GM18499 (cell line): ENCODE data around the gene CBX8.

Experiments
- ATAC-seq: cut with Tn5 transposase; IDR thresholded peaks from one replicate; pipeline ENCODE4 v1.9.1; 2021; ENCODE audit warnings: moderate number of reproducible peaks; ENCODE audit not compliant: insufficient read depth, unreplicated experiment

Gene CBX8

DNA sequence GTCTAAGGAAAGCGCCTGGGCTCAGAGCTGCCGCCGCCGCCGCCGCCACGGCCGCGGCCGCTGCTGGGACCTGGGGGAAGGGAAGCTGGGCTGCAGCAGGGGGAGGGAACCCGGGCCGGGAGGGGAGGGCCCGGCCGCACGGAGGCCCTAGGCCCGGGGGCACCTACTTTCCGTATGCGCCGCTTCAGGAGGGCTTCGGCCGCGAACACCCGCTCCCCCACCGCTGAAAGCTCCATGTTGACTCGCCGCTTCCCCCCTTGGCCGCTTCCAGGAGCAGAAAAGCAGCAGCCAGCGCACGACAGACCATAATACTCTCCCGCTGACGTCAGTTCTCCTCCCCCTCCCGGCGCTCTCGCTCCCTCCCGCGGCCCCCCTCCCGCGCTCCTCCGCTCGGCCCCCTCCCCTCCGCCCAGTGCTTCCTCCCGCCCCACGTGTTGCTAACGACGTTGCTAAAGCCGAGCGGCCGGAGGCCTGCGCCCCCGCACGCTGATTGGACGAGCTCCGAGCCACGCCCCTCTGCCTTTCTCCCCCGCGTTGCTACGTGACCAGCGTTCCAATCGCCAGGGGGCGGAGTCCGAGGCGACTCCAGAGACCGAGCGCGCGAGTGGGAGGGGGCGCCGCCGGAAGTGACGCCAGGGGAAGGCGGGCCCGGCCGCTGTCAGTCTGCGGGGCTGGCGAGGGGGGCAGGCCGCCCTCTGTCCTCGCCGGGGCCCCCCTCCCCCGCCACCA is at the start of gene CBX8:
Gene CBX8, minus strand, starts transcription at position 315 of the 729 bp plus-strand sequence. Its CDS starts 79 bp downstream, at position 236.
- peak; percentile 67 for ATAC-seq

DNA sequence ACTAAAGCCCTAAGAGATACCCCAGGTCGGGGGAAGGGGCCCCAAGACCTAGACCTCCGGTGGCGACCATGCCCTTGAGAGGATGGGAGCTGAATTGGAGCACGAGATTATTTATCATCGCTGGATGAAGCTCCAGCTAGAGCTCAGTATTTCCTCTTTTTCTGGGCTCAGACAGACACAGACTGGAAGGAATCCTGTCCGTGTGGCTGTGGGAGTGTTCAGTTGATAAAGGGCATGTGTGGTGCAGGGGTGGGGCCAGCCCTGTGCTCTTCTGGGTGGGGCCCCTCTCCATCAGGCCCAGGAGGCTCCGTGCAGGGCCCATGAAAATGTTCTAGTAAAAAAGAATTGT is 48.7 kb upstream of the CBX8 start:
- no peak for ATAC-seq

DNA sequence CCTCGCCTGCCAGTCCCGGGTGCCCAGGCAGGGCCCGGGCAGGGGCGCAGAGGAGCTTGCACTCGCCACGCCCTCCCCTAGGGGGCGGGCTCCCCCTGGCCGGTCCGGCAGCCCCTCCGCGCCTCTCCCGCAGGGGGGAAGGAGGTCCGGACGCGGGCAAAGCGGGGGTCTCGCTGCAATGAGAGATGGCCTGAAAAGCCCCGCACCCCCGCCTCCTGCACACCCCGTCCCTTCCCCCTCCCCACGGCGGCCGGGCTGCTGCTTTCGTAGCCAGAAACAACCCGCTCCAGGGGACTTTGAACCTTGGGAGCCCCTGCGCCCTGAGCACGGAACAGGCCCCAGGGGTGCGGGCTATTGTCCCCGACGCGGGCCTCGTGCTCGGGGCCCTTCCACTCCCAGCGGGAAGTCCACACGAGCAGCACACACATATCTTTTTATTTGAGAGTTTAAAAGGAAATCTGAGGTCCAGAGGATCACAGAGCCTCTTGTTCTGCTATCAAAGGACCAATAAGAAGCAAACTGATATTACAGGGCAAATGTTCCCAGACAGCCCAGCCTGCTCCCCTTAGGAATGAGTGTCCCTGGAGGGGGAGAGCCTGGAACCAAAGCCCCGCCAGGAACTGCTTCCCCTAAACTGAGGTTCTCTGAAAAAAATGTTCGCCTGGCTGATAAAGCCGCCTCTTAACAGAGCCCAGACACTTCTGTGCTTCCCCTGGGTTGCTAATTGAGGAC is 48.2 kb upstream of the CBX8 start:
- no peak for ATAC-seq

DNA sequence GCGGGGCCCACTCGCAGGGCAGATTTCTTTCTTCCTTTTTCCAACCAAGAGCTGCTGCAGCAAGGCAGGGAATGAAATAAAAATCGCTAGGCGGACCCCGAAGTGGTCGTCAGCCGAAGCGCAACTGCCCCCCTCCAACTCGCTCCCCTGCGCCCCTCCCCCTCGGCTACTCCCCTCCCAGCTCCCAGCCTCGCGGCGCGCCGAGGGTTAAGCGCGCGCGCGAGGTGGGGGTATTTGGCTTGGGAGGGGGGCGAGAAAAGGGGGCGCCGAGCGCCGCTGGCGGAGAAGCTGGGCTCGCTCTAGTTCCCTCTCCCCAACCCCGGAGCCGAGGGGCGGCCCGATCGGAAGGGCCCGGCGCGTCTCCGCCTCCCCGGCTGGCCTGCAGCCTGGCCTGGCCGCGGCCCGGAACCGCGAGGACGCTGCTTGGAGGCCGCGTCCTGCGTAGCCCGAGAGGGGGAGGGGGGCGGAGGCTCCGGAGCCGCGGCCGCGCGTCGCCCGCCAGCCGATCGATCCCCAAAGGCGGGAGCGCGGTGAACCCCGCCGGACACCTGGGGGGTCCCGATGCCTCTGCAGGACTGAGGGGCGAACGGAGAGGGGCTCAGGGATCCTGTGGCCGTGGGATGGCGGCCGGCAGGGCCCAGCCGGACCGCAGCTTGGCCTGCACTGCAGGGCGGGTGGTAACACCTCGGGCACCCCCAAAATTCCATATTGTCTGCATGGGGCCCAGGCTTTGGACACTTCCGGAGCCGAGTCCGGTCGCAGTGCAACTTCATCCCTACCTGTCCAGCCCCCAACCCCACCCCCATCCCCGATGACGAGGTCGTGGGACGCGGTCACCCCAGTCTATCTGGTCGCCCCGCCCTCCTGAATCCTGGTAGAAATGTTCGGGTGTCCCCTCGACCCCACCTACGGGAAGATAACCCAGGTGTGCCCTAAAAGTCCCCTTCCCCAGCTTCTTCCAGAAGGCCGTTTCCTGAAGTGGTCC is 47.2 kb upstream of the CBX8 start:
- ATAC-seq: no peak

DNA sequence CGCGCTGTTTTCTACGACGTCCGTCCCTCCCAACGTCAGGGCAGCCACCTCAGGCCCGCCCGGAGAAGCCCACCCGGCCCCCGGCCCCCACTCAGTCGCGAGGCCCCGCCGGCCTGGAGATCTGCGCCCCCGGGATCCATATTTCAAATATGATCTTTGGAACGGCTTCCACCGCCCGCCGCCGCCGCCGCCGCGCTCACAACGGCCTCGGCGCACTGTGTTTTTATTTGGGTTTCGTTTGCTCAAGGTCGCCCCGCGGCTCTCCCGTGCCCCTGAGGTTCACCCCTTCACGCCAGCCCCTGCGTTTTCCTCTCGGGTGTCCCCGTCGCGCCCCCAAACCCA is 46.6 kb upstream of the CBX8 start:
- ATAC-seq: no peak

DNA sequence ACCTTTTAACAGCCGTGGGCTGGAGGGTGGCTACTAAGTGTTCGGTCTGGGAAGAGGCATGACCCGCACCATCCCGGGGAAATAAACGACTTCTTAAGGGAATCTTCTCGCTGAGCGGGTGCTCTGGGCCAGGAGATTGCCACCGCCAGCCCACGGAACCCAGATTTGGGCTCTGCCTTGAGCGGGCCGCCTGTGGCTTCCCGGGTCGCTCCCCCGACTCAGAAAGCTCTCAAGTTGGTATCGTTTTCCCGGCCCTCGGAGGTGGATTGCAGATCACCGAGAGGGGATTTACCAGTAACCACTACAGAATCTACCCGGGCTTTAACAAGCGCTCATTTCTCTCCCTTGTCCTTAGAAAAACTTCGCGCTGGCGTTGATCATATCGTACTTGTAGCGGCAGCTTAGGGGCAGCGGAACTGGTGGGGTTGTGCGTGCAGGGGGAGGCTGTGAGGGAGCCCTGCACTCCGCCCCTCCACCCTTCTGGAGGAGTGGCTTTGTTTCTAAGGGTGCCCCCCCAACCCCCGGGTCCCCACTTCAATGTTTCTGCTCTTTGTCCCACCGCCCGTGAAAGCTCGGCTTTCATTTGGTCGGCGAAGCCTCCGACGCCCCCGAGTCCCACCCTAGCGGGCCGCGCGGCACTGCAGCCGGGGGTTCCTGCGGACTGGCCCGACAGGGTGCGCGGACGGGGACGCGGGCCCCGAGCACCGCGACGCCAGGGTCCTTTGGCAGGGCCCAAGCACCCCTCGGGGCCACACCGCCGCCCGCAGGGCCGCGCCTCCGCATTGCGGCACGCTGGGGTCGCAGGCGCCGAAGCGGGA is 46.0 kb upstream of the CBX8 start:
- ATAC-seq: no peak

DNA sequence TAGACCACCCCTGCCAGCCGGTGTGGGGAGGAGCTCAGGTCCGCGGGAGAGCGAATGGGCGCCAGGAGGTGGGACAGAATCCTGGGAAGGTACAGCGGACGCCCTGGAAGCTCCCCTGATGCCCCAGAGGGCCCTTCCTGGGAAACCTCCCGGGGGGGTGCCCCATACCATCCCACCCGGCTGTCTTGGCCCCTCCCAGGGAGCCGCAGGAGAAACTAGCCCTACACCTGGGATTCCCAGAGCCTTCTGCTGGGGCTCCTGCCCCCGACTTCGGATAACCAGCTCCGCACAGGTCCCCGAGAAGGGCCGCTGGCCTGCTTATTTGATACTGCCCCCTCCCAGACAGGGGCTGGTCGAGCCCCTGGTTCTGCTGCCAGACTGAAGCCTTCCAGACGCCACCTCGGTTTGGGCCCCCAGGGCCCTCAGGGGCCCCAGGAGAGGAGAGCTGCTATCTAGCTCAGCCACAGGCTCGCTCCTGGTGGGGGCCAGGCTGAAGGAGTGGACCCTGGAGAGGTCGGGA is 45.3 kb upstream of the CBX8 start:
- no peak for ATAC-seq

DNA sequence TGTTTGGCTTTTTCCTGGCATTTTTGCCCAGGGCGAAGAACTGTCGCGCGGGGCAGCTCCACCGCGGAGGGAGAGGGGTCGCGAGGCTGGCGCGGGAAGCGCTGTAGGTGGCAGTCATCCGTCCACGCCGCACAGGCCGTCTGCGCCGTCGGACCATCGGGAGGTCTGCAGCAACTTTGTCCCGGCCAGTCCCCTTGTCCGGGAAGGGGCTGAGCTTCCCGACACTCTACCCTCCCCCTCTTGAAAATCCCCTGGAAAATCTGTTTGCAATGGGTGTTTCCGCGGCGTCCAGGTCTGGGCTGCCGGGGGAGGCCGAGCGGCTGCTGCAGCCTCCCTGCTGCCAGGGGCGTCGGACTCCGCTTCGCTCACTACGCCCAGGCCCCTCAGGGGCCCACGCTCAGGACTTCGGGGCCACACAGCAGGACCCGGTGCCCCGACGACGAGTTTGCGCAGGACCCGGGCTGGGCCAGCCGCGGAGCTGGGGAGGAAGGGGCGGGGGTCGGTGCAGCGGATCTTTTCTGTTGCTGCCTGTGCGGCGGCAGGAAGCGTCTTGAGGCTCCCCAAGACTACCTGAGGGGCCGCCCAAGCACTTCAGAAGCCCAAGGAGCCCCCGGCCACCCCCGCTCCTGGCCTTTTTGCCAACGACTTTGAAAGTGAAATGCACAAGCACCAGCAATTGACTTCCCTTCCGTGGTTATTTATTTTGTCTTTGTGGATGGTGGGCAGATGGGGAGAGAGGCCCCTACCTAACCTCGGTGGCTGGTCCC is 44.7 kb upstream of the CBX8 start:
- ATAC-seq: no peak

DNA sequence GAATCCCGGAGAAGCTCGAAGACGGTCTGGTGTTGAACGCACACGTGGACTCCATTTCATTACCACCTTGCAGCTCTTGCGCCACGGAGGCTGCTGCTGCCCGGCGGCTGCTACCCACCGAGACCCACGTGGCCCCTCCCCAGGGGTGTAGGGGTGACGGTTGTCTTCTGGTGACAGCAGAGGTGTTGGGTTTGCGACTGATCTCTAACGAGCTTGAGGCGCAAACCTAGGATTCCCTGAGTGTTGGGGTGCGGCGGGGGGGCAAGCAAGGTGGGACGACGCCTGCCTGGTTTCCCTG is 44.1 kb upstream of the CBX8 start:
- no peak for ATAC-seq

DNA sequence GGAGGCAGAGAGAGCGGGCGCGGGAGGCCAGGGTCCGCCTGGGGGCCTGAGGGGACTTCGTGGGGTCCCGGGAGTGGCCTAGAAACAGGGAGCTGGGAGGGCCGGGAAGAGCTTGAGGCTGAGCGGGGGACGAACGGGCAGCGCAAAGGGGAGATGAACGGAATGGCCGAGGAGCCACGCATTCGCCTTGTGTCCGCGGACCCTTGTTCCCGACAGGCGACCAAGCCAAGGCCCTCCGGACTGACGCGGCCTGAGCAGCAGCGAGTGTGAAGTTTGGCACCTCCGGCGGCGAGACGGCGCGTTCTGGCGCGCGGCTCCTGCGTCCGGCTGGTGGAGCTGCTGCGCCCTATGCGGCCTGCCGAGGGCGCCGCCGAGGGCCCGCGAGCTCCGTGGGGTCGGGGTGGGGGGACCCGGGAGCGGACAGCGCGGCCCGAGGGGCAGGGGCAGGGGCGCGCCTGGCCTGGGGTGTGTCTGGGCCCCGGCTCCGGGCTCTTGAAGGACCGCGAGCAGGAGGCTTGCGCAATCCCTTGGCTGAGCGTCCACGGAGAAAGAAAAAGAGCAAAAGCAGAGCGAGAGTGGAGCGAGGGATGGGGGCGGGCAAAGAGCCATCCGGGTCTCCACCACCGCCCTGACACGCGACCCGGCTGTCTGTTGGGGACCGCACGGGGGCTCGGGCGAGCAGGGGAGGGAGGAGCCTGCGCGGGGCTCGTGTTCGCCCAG is 43.6 kb upstream of the CBX8 start:
- ATAC-seq: no peak

DNA sequence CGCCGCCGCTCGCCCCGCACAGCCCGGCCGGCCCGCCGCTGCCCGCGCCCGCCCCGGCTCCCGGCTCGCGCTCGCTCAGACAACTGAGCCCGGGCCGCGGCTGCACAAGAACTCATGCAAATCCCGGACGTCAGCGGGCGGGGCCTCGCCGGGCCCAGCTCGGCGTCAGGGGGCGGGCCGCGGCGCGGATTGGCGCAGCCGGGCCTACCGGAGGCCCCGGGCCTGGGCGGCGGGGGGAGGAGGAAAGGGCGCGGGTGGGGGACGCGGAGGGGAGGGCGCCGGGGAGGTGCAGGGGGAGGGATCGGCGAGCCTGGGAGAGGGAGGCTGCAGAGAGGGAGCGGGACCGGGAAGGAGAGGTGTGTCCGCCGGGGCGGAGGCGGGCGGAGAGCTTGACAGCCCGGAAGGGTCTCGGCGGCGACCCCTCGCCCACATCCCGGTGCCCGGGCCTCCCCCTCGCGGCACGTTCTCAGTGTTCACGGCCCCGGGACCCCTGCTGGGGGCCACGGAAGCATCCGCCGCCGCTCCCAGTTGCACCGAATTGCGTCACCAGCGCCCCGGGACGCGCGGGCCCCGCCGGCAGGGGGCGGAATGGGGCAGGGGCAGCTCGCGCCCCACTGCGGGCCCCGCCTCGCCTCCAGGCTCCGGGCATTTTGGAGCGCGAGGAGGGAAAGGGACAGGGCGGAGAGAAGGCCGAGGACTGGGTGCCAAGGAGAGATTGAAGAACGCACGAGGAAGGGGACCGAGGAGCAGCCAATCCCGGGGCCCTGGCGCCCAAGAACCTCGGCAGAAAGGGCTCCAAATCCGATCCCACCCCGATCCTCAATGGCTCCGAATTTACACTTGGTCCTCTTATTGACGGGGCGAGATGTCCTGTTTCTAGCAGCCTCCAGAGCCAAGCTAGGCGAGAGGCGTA is 42.7 kb upstream of the CBX8 start, which contains the start of gene CBX4:
Gene CBX4, minus strand, starts transcription at position 85 of the 913 bp plus-strand sequence. CDS start 189 bp downstream, outside the sequence.
- ATAC-seq: no peak

DNA sequence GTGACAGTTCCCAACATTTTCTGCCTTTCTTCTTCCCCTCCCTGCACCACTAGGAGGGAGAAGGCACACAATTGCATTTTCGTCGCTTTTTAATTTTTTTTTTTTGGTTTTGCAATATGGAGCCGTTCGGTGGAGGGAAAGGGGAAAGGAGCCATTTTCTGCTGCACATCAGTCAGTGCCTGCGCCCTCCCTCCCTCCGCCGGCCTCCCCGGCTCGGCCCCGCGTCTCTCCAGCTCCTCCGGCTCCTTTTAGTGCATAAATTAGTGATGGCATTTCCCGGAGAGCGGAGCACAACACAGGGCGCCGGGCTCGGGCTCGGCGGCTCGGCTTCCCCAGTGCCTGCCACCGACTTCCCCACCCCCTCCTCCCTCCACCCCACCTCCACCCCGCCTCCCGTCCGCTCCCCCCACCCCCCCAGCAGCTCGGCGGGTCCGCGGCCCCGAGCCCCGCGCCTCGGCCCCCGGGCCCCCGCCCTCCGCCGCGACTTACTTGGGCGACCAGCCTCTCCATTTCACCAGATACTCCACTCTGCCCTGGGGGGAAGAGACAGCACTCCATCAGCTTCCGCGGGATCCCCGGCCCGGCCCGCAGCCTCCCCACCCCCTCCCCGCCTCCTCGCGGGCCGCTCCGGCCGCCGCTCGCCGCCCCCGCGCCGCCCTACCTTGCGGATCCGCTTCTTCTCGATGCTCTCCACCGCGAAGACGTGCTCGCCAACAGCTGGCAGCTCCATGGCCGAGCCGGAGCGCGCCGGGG is 41.8 kb upstream of the CBX8 start:
- ATAC-seq: no peak

DNA sequence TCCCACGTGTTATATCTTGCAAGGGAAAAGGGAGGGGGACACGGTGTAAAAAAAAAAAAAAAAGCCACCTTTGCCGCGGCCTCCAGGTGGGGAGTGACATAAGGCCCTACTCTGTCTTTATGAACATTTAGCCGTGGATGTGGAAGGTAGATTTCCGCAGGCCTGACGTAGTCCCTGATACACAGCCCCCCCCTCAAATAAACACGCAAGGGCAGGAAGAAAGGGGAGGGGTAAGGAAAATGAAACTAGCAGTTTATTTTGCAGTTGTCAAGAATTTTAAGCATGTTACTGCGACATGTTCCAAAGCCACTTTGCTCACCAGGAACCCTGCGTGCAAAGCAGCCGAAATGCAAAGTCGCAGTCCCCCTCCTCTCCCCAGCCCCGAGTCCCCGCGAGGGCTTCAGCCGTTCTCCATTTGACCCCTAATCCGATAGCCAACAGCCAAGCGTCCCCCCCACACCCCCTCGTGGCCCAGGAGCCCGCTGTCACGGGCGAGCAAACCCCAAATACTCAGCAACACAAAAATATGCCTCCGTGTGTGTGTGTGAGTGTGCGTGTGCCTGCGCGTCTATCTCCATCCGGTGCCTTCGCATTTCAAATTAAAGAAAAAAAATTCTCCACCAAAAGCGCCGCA is 41.1 kb upstream of the CBX8 start:
- no peak for ATAC-seq

DNA sequence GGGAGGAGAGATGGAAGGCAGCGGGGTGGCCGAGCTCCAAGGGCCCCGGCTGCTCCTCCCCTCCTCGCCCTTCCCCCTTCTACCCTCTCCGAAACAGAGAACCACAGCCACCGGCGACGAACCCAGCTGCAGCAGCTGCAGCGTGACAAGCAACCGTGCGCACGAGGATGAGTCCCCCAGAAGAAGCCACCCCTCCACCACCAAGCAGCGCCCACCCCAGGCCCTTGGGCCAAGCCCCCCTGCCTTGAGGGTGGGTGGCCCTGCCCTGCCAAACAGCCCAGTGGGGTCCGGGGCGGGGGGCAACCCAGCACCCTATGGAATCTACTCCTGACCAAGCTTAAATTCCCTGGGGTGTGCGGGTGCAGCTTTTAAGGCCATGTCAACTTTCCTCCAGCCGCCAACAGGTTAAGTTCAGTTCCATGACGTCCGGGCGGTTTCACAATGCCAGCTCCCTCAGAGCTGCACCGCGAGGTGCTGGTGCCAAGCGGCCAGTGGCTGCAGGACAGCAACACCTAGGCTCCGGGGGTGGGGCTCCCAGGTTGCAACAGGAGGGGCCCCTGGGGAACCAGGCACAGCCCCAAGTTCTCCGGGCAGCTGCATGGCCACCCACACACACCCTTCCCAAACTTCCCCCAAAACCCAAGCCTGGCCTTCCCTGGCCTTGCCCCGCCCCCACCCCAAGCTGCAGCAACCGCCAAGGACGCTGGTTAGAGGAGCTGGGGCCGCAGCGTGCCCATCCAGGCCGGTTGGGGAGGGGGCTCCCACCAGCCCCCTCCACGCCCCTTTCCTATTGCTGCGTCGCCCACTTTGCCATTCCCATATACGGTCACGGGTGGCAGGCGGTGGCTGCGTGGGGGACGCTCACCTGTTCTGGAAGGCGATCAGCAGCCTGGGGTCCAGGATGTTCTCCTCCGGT is 40.4 kb upstream of the CBX8 start:
- ATAC-seq: no peak

DNA sequence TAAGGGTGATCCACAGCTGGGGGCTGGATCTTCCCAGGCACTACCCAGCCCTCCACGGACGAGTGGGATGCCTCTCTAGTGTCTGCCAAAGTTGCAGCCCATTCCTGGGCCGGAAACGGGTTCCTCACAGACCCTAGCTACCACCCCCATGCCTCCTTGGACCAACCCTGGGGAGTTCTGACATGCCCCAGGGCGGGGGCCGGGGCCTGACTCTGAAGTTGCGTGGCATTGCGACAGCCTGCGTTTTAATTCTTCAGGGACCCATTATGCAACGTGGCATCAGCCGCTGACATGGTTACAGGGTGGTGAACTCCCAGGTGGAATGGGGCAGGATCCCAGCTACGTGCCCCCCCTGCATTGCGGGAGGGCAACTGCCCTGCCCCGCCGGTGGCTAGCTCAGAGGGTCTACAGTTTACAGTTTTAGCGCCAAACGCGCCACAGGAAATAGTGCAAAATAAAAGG is 39.7 kb upstream of the CBX8 start:
- ATAC-seq: no peak
